GOT3 (cell line): ENCODE results near the gene METTL27.
"Not testable (repeated sequence)": the region's sequence is repeated elsewhere in the genome, so short reads cannot be mapped to it uniquely, and the experiment has no call there.

ENCODE experiments used
- DNase-seq: peaks from one replicate; lab custom pipeline; 2025; ENCODE audit warnings: mixed read lengths; lab: John Stamatoyannopoulos, UW

The METTL27 gene

DNA sequence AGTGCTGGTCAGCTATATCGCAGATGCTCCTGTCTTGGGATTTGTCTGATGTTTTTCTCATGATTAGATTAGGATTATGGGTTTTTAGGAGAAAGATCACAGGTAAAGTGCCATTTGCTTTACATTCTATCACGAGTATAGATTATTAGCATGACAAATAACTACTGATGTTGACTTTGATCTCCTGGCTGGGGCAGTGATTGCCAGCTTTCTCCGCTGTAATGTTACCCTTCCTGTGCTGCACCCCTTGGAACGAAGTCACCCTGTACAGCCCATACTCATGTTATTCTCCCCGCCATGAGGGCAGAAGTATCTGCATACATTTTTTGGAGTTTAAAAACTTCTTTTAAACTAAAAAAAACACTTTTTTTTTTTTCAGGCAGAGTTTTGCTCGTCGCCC lies 22.3 kb downstream of the METTL27 start:
- DNase-seq, result no peak

DNA sequence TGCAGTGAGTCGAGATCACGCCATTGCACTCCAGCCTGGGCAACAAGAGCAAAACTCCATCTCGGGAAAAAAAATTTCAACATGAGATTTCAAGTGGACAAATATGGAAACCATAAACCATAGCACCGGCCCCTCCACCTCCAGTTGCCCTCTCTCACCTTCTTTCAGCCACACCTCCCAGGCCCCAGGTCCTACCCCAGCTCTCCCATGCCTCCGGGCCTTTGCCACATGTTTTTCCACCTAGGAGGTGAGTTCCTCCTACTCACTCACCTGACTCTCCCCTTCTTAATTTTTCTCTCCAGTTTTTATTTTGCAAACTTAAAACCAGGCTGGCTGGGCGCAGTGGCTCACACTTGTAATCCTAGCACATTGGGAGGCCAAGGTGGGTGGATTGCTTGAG lies 25.2 kb downstream of the METTL27 start:
- no peak for DNase-seq

DNA sequence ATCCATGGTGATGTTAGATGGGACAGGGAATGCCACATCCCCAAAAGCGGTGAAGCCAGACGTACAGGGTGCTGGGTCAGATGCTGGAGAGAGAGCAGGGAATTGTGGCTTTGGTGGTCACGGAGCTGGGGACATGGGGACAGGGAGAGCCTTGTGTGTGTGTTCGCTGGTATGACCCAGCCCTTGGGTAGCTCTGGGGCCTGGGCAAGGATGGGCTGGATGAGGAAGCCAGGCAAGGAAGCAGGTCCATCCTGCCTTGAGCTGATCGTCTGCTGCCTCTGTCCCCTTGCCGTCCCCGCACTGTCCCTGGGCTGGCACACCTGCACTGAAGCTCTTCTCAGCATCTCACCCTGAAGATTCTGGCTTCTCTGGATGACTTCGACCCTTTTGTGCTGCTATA lies 26.9 kb downstream of the METTL27 start:
- DNase-seq, result no peak

DNA sequence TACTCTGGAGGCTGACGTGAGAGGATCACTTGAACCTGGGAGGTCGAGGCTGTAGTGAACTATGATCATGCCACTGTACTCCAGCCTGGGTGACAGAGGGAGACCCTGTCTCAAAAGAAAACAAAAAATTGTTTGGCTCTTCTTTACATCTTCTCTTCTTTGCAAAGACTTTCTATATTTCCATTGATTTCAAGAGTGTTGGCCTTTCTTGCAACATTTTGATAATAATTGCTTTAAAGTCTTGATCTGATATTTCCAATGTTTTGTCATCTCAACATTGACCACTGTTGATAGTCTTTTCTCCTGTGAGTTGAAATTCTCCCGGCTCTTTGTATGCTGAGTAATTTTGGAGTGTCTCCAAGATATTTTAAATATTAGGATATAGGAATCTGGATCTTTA lies 29.3 kb downstream of the METTL27 start:
- no peak for DNase-seq

DNA sequence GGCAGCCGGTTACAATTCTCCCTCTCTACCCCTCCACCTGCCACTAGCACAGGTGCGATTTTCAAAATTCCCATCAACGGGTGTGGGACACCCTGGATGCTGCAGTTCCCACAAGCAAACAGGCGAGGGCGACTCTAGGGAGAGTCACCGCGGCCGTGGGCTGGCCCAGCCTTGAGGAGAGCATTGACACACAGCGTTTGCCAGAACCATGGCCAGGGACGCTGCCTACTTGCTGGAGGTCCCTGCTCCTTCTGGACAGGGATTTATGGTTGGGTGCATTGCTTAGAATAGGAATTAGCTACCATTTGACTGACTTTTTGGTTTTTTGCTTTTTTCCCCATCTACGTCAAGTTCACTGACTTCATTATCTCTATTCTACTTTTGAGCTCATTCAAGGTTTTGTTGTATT lies 30.6 kb downstream of the METTL27 start:
- no peak for DNase-seq

GRCh38 chr7:73810998-73811360 lies 31.3 kb downstream of the METTL27 start:
- DNase-seq, result no peak

- no peak for DNase-seq
Observed at GRCh38 chr7:73809467-73809951, 32.8 kb downstream of the METTL27 start.

DNA sequence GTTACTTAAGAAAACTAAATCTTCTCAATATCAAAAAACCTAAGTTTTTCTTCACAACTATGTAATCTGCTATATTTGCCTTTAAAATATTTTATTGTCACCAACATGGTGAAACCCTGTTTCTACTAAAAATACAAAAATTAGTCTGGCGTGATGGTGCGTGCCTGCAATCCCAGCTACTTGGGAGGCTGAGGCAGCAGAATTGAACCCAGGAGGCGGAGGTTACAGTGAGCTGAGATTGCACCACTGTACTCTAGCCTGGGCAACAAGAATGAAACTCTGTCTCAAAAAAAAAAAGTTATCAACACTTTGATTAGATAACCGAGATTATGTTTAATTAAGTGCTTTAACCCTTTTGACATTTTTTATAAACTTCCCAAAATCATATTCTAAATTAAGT lies 39.9 kb downstream of the METTL27 start:
- DNase-seq, result no peak

GRCh38 chr7:73801577-73801976 lies 40.7 kb downstream of the METTL27 start:
- DNase-seq, result no peak

DNA sequence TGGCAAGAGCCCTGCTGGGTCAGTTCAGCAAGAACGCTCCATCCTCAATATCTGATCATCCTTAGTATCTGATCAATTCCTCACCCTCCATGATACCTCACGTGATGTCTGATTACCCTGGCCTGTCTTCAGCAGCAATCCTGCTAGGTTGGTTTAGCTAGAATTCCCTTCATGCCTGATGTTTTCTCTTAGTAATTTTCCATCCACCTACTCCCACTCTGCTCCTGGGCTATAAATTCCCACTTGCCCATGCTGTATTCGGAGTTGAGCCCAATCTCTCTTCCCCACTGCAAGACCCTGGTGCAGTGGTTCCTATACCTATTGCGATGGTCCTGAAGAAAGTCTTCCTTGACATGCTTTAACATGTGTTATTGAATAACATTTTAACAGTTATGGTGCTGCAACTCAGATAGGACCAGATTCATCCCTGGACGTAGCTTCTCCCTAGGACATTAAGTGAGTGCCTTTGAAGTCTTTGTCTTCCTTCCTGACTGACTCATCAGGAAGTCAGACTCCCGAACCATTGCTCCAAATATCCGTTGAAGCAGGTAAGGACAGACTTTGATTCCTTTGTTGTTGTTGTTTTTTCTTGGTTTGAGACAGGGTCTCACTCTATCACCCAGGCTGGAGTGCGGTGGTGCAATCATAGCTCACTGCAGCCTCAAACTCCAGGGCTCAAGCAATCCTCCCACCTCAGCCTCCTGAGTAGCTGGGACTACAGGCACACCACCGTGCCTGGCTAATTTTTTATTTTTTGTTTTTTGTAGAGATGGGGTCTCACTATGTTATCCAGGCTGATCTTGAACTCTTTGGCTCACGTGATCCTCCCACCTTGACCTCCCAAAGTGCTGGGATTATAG lies 42.8 kb downstream of the METTL27 start:
- no peak for DNase-seq

GRCh38 chr7:73797176-73797575 lies 45.1 kb downstream of the METTL27 start:
- DNase-seq, result not testable (repeated sequence)

- not testable (repeated sequence) for DNase-seq
Observed at GRCh38 chr7:73796656-73797055, 45.7 kb downstream of the METTL27 start.

- DNase-seq, result not testable (repeated sequence)
Observed at GRCh38 chr7:73795188-73795587, 47.1 kb downstream of the METTL27 start.

DNA sequence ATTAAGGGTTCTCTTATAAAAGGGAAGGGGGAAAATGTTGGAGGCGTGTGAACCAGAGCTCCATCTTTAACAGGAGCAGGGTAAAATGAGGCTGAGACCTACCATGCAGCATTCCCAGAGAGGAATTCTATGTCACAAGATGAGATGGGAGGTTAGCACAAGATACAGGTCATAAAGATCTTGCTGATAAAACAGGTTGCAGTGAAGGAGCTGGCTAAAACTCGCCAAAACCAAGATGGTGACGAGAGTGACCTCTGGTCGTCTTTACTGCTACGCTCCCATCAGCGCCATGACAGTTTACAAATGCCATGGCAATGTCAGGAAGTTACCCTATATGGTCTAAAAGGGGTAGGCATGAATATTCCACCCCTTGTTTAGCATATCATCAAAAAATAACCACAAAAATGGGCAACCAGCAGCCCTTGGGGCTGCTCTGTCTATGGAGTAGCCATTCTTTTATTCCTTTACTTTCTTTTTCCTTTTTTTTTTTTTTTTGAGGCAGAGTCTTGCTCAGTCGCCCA lies 51.1 kb downstream of the METTL27 start:
- not testable (repeated sequence) for DNase-seq

DNA sequence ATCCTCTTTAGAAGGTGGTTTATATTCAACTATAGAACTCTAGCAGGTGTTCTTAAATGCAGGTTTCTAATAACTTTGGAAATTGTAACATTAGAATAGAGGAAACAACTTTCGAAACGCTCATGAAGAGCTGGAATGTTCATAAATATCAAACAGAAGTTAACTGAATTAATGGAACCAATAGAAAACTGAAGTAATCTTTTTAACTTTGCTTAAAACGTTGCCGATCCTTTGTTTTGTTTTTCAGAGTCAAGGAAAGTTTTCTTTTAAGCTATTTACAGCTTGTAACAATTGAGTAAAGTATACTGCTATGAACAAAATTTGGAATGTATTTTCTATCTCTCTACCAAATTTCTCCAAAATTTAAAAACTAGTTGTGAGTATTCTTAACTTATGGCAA lies 53.3 kb downstream of the METTL27 start:
- DNase-seq, result no peak

DNA sequence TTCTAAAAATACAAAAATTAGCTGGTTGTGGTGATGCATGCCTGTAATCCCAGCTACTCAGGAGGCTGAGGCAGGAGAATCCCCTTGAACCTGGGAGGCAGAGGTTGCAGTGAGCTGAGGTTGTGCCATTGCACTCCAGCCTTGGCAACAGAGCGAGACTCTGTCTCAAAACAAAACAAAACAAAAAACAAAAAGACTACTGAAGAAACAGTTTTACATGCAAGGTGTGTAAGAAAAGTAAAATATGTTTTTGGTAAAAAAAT lies 54.6 kb downstream of the METTL27 start:
- DNase-seq, result not testable (repeated sequence)

- DNase-seq, result no peak
Observed at GRCh38 chr7:73786588-73786987, 55.7 kb downstream of the METTL27 start.
